H9 (cell line): Measurements from ENCODE around the gene CACNA2D4. TPM values are rescaled to one million over a fixed set of nuclear protein-coding genes. Genes with fewer than 3 reads are reported as not detected.

Experiments used
- DNase-seq: peaks from one replicate; pipeline ENCODE4 v3.0.0-alpha.2; 2017
- H2AFZ ChIP-seq: one replicate; pipeline ENCODE4 v1.6.1; 2013; ENCODE audit warnings: mild to moderate bottlenecking, low read length, control low read depth, moderate library complexity
- H2AK5ac ChIP-seq: 2 replicates; pipeline ENCODE4 v1.6.1; 2013; ENCODE audit warnings: low read length, control low read depth, mixed read lengths; ENCODE audit not compliant: insufficient read length
- H2BK120ac ChIP-seq: one replicate; pipeline ENCODE4 v1.6.1; 2013; ENCODE audit warnings: low read depth, mild to moderate bottlenecking, low read length, control low read depth, inconsistent platforms; ENCODE audit not compliant: poor library complexity, severe bottlenecking
- H2BK12ac ChIP-seq: 2 replicates; pipeline ENCODE4 v1.6.1; 2013; ENCODE audit warnings: low read length, control low read depth, mixed read lengths, low read depth; ENCODE audit not compliant: insufficient read length
- H2BK15ac ChIP-seq: 2 replicates; pipeline ENCODE4 v1.6.1; 2013; ENCODE audit warnings: low read depth, low read length, control low read depth
- H2BK20ac ChIP-seq: one replicate; pipeline ENCODE4 v1.6.1; 2013; ENCODE audit warnings: low read depth, mild to moderate bottlenecking, low read length, control low read depth, inconsistent platforms; ENCODE audit not compliant: poor library complexity, severe bottlenecking
- H2BK5ac ChIP-seq: 2 replicates; pipeline ENCODE4 v1.6.1; 2013; ENCODE audit warnings: low read length, control low read depth, mixed read lengths; ENCODE audit not compliant: insufficient read length
- H3K14ac ChIP-seq: 2 replicates; pipeline ENCODE4 v1.6.1; 2013; ENCODE audit warnings: low read length, control low read depth; ENCODE audit not compliant: insufficient read depth
- H3K18ac ChIP-seq: 2 replicates; pipeline ENCODE4 v1.6.1; 2013; ENCODE audit warnings: low read depth, mild to moderate bottlenecking, mixed read lengths, low read length, control low read depth; ENCODE audit not compliant: insufficient read length
- H3K23ac ChIP-seq: 2 replicates; pipeline ENCODE4 v1.6.1; 2013; ENCODE audit warnings: low read length, control low read depth, mixed read lengths, low read depth; ENCODE audit not compliant: insufficient read length
- H3K23me2 ChIP-seq: 2 replicates; pipeline ENCODE4 v1.6.1; 2013; ENCODE audit warnings: low read depth, mild to moderate bottlenecking, mixed read lengths, low read length, control low read depth; ENCODE audit not compliant: insufficient read length, poor library complexity, severe bottlenecking
- H3K27ac ChIP-seq: 2 replicates; pipeline ENCODE4 v1.5.1; 2013; ENCODE audit warnings: low read length, control low read depth, mixed read lengths, low read depth; ENCODE audit not compliant: insufficient read length
- H3K27me3 ChIP-seq: 2 replicates; pipeline ENCODE4 v1.6.1; 2013; ENCODE audit warnings: low read length, control low read depth, inconsistent platforms; ENCODE audit not compliant: insufficient read depth
- H3K4ac ChIP-seq: 2 replicates; pipeline ENCODE4 v1.6.1; 2013; ENCODE audit warnings: low read depth, mild to moderate bottlenecking, control low read depth, inconsistent platforms, low read length, moderate library complexity
- H3K4me1 ChIP-seq: 2 replicates; pipeline ENCODE4 v1.6.1; 2013; ENCODE audit warnings: low read length, control low read depth, inconsistent platforms; ENCODE audit not compliant: insufficient read depth
- H3K4me2 ChIP-seq: 2 replicates; pipeline ENCODE4 v1.6.1; 2013; ENCODE audit warnings: low read length, control low read depth, mixed read lengths; ENCODE audit not compliant: insufficient read length, insufficient read depth
- H3K56ac ChIP-seq: 2 replicates; pipeline ENCODE4 v1.6.1; 2013; ENCODE audit warnings: low read depth, mild to moderate bottlenecking, mixed read lengths, low read length, control low read depth; ENCODE audit not compliant: insufficient read length
- H3K79me1 ChIP-seq: 2 replicates; pipeline ENCODE4 v1.6.1; 2013; ENCODE audit warnings: low read depth, mild to moderate bottlenecking, moderate library complexity, low read length, control low read depth, inconsistent platforms; ENCODE audit not compliant: insufficient read depth, poor library complexity, severe bottlenecking
- H3K79me2 ChIP-seq: 2 replicates; pipeline ENCODE4 v1.6.1; 2013; ENCODE audit warnings: low read length, control low read depth, inconsistent platforms; ENCODE audit not compliant: insufficient read depth
- H3K9ac ChIP-seq: 2 replicates; pipeline ENCODE4 v1.6.1; 2013; ENCODE audit warnings: low read length, control low read depth, mixed read lengths; ENCODE audit not compliant: insufficient read length; ENCODE audit errors: extremely low read depth
- H3K9me3 ChIP-seq: one replicate; pipeline ENCODE4 v1.6.1; 2013; ENCODE audit warnings: low read depth, low read length, inconsistent platforms; ENCODE audit not compliant: control insufficient read depth
- H3T11ph ChIP-seq: one replicate; pipeline ENCODE4 v1.6.1; 2013; ENCODE audit warnings: mild to moderate bottlenecking, low read length, control low read depth, inconsistent platforms
- H4K20me1 ChIP-seq: one replicate; pipeline ENCODE4 v1.6.1; 2013; ENCODE audit not compliant: control insufficient read depth, insufficient read length, insufficient read depth
- H4K5ac ChIP-seq: 2 replicates; pipeline ENCODE4 v1.6.1; 2013; ENCODE audit warnings: low read depth, mild to moderate bottlenecking, mixed read lengths, low read length, control low read depth; ENCODE audit not compliant: insufficient read length
- H4K8ac ChIP-seq: replicated peaks from 2 replicates; pipeline ENCODE4 v1.6.1; 2013; ENCODE audit warnings: low read length, control low read depth, mixed read lengths, low read depth; ENCODE audit not compliant: insufficient read length
- H4K91ac ChIP-seq: 2 replicates; pipeline ENCODE4 v1.6.1; 2013; ENCODE audit warnings: low read depth, mild to moderate bottlenecking, moderate library complexity, mixed read lengths, low read length, control low read depth; ENCODE audit not compliant: insufficient read length
- H3K27ac Mint-ChIP-seq, 3 experiments: 2 replicates in 2 of 3; 3 replicates in 1 of 3; pipeline ENCODE4 v1.8.0; 2020 to 2021; ENCODE audit warnings: mixed read lengths in 3 of 3, mild to moderate bottlenecking in 1 of 3, moderate library complexity in 1 of 3
- H3K27me3 Mint-ChIP-seq: 2 replicates; pipeline ENCODE4 v1.8.0; 2021; ENCODE audit warnings: low read depth, mild to moderate bottlenecking, moderate library complexity, mixed read lengths
- H3K36me3 Mint-ChIP-seq, 3 experiments: 2 replicates in 2 of 3; 3 replicates in 1 of 3; pipeline ENCODE4 v1.8.0; 2020 to 2021; ENCODE audit warnings: low read depth in 3 of 3, mixed read lengths in 3 of 3; ENCODE audit not compliant: insufficient read depth in 1 of 3
- H3K4me1 Mint-ChIP-seq, 2 experiments: 2 replicates each; pipeline ENCODE4 v1.8.0; 2020; ENCODE audit warnings: mixed read lengths in 2 of 2
- H3K4me3 Mint-ChIP-seq, 2 experiments: 2 replicates in 1 of 2; 3 replicates in 1 of 2; pipeline ENCODE4 v1.8.0; 2020 to 2021; ENCODE audit warnings: mild to moderate bottlenecking in 2 of 2, mixed read lengths in 2 of 2, moderate library complexity in 1 of 2
- H3K9me3 Mint-ChIP-seq, 2 experiments: 2 replicates in 1 of 2; 3 replicates in 1 of 2; pipeline ENCODE4 v1.8.0; 2020; ENCODE audit warnings: mild to moderate bottlenecking in 2 of 2, mixed read lengths in 2 of 2, moderate library complexity in 1 of 2
- WGBS: extraction: QIAGEN DNeasy Blood & Tissue Kit; methylation state at CpG from one replicate; pipeline ENCODE4 v1.1.7; 2013; ENCODE audit warnings: missing lambda C conversion rate, low lambda C conversion rate, mixed read lengths; ENCODE audit not compliant: insufficient read length; ENCODE audit errors: extremely low coverage; 5-methylcytosine and 5-hydroxymethylcytosine counted together
- total RNA-seq: library from RNA; stranded (reverse); gene quantifications from 2 replicates; pipeline ENCODE4 v1.2.1, GENCODE V29; 2021
- TF ChIP-seq, protein P1 (sequence below): fragments of 200-600 bp; sonication (generic); conservative IDR thresholded peaks from 3 replicates; pipeline ENCODE4 v1.8.0; 2021; ENCODE audit warnings: antibody characterized with exemption, mild to moderate bottlenecking

Gene CACNA2D4
- total RNA-seq, 1 experiment from 2014 or later, result 0.79 TPM

DNA sequence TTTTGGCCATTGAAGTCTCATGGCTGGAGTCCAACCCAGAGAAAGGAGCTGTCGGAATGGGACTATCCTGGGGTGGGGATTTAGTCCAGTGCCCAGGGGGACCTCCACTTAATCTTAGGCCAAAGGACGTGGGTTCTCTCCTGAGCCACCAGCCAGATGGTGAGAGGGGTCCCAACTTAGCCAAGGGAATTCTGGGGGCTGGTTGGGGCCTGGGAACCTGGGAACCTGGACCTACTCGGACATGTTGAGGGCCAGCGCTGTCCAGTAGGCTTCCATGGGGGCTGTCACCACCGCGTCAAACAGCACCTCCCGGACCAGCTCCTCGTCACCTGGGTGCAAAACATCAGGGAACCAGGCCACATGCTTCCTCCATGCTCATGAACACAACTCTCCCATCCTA lies 64.7 kb downstream of the CACNA2D4 start:
- Mint-ChIP-seq H3K9me3 (no peaks in the 10 kb centered on the region), H3K4me1 (peaks cover 0 to 6% of the 10 kb centered on the region in 2 experiments; a peak in 2 of 4 replicates), H3K27me3 (peaks cover 4% of the 10 kb centered on the region), H3K4me3 (no peak overlapping the region), H3K36me3 (no peaks in the 10 kb centered on the region), H3K27ac (no peak overlapping the region)
- Histone ChIP-seq H4K8ac (no peak overlapping the region), H3K14ac (no peak overlapping the region), H3K79me2 (no peaks in the 10 kb centered on the region), H2AK5ac (no peak overlapping the region), H2BK20ac (no peak overlapping the region), H2BK120ac (no peak overlapping the region), H3K56ac (no peak overlapping the region), H2BK12ac (no peak overlapping the region), H3K79me1 (no peaks in the 10 kb centered on the region), H3K9me3 (no peaks in the 10 kb centered on the region), H3K27me3 (no peaks in the 10 kb centered on the region), H4K5ac (no peak overlapping the region), H3K23ac (no peak overlapping the region), H3K18ac (no peak overlapping the region), H3K9ac (no peak overlapping the region), H3K27ac (no peak overlapping the region), H3K4ac (no peak overlapping the region), H4K91ac (no peak overlapping the region), H3K23me2 (no peaks in the 10 kb centered on the region), H3T11ph (no peak overlapping the region), H2AFZ (no peak overlapping the region), H3K4me1 (peaks cover 2% of the 10 kb centered on the region; the same call in 1 of the 2 replicates), H4K20me1 (no peaks in the 10 kb centered on the region), H2BK15ac (no peak overlapping the region), H2BK5ac (no peak overlapping the region), H3K4me2 (no peak overlapping the region)
- WGBS, result no CpG with 5 or more reads among the region's 8 CpGs
- peak; percentile 15 for DNase-seq
- TF ChIP-seq, protein P1, sequence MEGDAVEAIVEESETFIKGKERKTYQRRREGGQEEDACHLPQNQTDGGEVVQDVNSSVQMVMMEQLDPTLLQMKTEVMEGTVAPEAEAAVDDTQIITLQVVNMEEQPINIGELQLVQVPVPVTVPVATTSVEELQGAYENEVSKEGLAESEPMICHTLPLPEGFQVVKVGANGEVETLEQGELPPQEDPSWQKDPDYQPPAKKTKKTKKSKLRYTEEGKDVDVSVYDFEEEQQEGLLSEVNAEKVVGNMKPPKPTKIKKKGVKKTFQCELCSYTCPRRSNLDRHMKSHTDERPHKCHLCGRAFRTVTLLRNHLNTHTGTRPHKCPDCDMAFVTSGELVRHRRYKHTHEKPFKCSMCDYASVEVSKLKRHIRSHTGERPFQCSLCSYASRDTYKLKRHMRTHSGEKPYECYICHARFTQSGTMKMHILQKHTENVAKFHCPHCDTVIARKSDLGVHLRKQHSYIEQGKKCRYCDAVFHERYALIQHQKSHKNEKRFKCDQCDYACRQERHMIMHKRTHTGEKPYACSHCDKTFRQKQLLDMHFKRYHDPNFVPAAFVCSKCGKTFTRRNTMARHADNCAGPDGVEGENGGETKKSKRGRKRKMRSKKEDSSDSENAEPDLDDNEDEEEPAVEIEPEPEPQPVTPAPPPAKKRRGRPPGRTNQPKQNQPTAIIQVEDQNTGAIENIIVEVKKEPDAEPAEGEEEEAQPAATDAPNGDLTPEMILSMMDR, result no peak
